ENCODE data around the gene PIK3R5.
"Not testable (repeated sequence)": the region's sequence is repeated elsewhere in the genome, so short reads cannot be mapped to it uniquely, and the experiment has no call there.

PIK3R5 gene

GRCh38 chr17:8997994-8998628 lies 32.6 kb upstream of the PIK3R5 start:
- H3K9me3 Mint-ChIP-seq, result no peaks in the 10 kb centered on the region
- peaks cover 12% of the 10 kb centered on the region for H3K4me1 Mint-ChIP-seq (ENCODE audit: low read depth)
- no peak overlapping the region for H3K27ac Mint-ChIP-seq
- H3K36me3 Mint-ChIP-seq (ENCODE audit: low read depth), result no peaks in the 10 kb centered on the region
- H3K4me3 Mint-ChIP-seq, result no peak overlapping the region
- peaks cover 41% of the 10 kb centered on the region for H3K27me3 Mint-ChIP-seq (ENCODE audit: low read depth)

GRCh38 chr17:8995711-8996110 lies 30.2 kb upstream of the PIK3R5 start:
- no peaks in the 10 kb centered on the region for H3K36me3 Mint-ChIP-seq (ENCODE audit: low read depth)
- no peaks in the 10 kb centered on the region for H3K9me3 Mint-ChIP-seq
- H3K4me3 Mint-ChIP-seq, result no peak overlapping the region
- peaks cover 20% of the 10 kb centered on the region for H3K27me3 Mint-ChIP-seq (ENCODE audit: low read depth)
- no peak overlapping the region for H3K27ac Mint-ChIP-seq
- peaks cover 12% of the 10 kb centered on the region for H3K4me1 Mint-ChIP-seq (ENCODE audit: low read depth)

- no peak overlapping the region for H3K27ac Mint-ChIP-seq
- no peak overlapping the region for H3K4me3 Mint-ChIP-seq
- H3K9me3 Mint-ChIP-seq, result no peaks in the 10 kb centered on the region
Measured at GRCh38 chr17:8994319-8994718, 28.8 kb upstream of the PIK3R5 start.

GRCh38 chr17:8991514-8992285 lies 26.2 kb upstream of the PIK3R5 start:
- no peaks in the 10 kb centered on the region for H3K36me3 Mint-ChIP-seq (ENCODE audit: low read depth)
- peaks cover 10% of the 10 kb centered on the region for H3K4me1 Mint-ChIP-seq (ENCODE audit: low read depth)
- H3K4me3 Mint-ChIP-seq, result no peak overlapping the region
- H3K27me3 Mint-ChIP-seq (ENCODE audit: low read depth), result no peaks in the 10 kb centered on the region
- H3K27ac Mint-ChIP-seq, result peak overlapping the region; percentile 52
- peaks cover 7% of the 10 kb centered on the region for H3K9me3 Mint-ChIP-seq

More at GRCh38 chr17:8994319-8994718, 28.8 kb upstream of the PIK3R5 start:
- Mint-ChIP-seq H3K4me1 (ENCODE audit: low read depth) (peaks cover 12% of the 10 kb centered on the region), H3K36me3 (ENCODE audit: low read depth) (no peaks in the 10 kb centered on the region), H3K27me3 (ENCODE audit: low read depth) (peaks cover 10% of the 10 kb centered on the region)

GRCh38 chr17:8988263-8988935 lies 22.9 kb upstream of the PIK3R5 start:
- H3K27ac Mint-ChIP-seq; H3K27me3 Mint-ChIP-seq (ENCODE audit: low read depth); H3K4me3 Mint-ChIP-seq; H3K36me3 Mint-ChIP-seq (ENCODE audit: low read depth): not testable (repeated sequence)
- H3K4me1 Mint-ChIP-seq (ENCODE audit: low read depth), result peaks cover 14% of the 10 kb centered on the region
- peaks cover 22% of the 10 kb centered on the region for H3K9me3 Mint-ChIP-seq

GRCh38 chr17:8986295-8986694 lies 20.8 kb upstream of the PIK3R5 start:
- no peaks in the 10 kb centered on the region for H3K27me3 Mint-ChIP-seq (ENCODE audit: low read depth)
- no peak overlapping the region for H3K4me3 Mint-ChIP-seq
- peaks cover 11% of the 10 kb centered on the region for H3K4me1 Mint-ChIP-seq (ENCODE audit: low read depth)
- H3K9me3 Mint-ChIP-seq, result peaks cover 22% of the 10 kb centered on the region
- no peaks in the 10 kb centered on the region for H3K36me3 Mint-ChIP-seq (ENCODE audit: low read depth)
- no peak overlapping the region for H3K27ac Mint-ChIP-seq

GRCh38 chr17:8985054-8985701 lies 19.7 kb upstream of the PIK3R5 start:
- H3K27ac Mint-ChIP-seq, result no peak overlapping the region
- no peak overlapping the region for H3K4me3 Mint-ChIP-seq
- no peaks in the 10 kb centered on the region for H3K27me3 Mint-ChIP-seq (ENCODE audit: low read depth)
- no peaks in the 10 kb centered on the region for H3K36me3 Mint-ChIP-seq (ENCODE audit: low read depth)
- peaks cover 22% of the 10 kb centered on the region for H3K9me3 Mint-ChIP-seq
- peaks cover 10% of the 10 kb centered on the region for H3K4me1 Mint-ChIP-seq (ENCODE audit: low read depth)

GRCh38 chr17:8984225-8984624 lies 18.7 kb upstream of the PIK3R5 start:
- Mint-ChIP-seq H3K9me3 (peaks cover 22% of the 10 kb centered on the region), H3K4me1 (ENCODE audit: low read depth) (peaks cover 15% of the 10 kb centered on the region)
- H3K36me3 Mint-ChIP-seq (ENCODE audit: low read depth); H3K27ac Mint-ChIP-seq; H3K4me3 Mint-ChIP-seq; H3K27me3 Mint-ChIP-seq (ENCODE audit: low read depth): not testable (repeated sequence)

- no peaks in the 10 kb centered on the region for H3K36me3 Mint-ChIP-seq (ENCODE audit: low read depth)
- no peak overlapping the region for H3K27ac Mint-ChIP-seq
- H3K4me1 Mint-ChIP-seq (ENCODE audit: low read depth), result peaks cover 16% of the 10 kb centered on the region
- peaks cover 7% of the 10 kb centered on the region for H3K27me3 Mint-ChIP-seq (ENCODE audit: low read depth)
- H3K4me3 Mint-ChIP-seq, result no peak overlapping the region
- H3K9me3 Mint-ChIP-seq, result peaks cover 14% of the 10 kb centered on the region
Measured at GRCh38 chr17:8981443-8981842, 15.9 kb upstream of the PIK3R5 start.

GRCh38 chr17:8979715-8980114 lies 14.2 kb upstream of the PIK3R5 start:
- Mint-ChIP-seq H3K4me1 (ENCODE audit: low read depth) (peaks cover 8% of the 10 kb centered on the region), H3K4me3 (no peak overlapping the region), H3K9me3 (no peaks in the 10 kb centered on the region), H3K27ac (no peak overlapping the region), H3K27me3 (ENCODE audit: low read depth) (peaks cover 7% of the 10 kb centered on the region), H3K36me3 (ENCODE audit: low read depth) (no peaks in the 10 kb centered on the region)

GRCh38 chr17:8976638-8977037 lies 11.1 kb upstream of the PIK3R5 start:
- Mint-ChIP-seq H3K4me1 (ENCODE audit: low read depth) (peaks cover 6% of the 10 kb centered on the region), H3K27me3 (ENCODE audit: low read depth) (peaks cover 7% of the 10 kb centered on the region), H3K4me3 (no peak overlapping the region), H3K27ac (no peak overlapping the region), H3K9me3 (peaks cover 6% of the 10 kb centered on the region), H3K36me3 (ENCODE audit: low read depth) (peaks cover 1% of the 10 kb centered on the region)

GRCh38 chr17:8975091-8975725 lies 9.7 kb upstream of the PIK3R5 start:
- H3K36me3 Mint-ChIP-seq (ENCODE audit: low read depth), result peaks cover 1% of the 10 kb centered on the region
- H3K4me3 Mint-ChIP-seq, result no peak overlapping the region
- H3K9me3 Mint-ChIP-seq, result peaks cover 12% of the 10 kb centered on the region
- H3K27ac Mint-ChIP-seq, result no peak overlapping the region
- H3K27me3 Mint-ChIP-seq (ENCODE audit: low read depth), result peaks cover 7% of the 10 kb centered on the region
- peaks cover 6% of the 10 kb centered on the region for H3K4me1 Mint-ChIP-seq (ENCODE audit: low read depth)

- H3K4me3 Mint-ChIP-seq, result no peak overlapping the region
- H3K4me1 Mint-ChIP-seq (ENCODE audit: low read depth), result peaks cover 15% of the 10 kb centered on the region
Measured at GRCh38 chr17:8969901-8970300, 4.4 kb upstream of the PIK3R5 start.

GRCh38 chr17:8968503-8968902 lies 3.0 kb upstream of the PIK3R5 start:
- Mint-ChIP-seq H3K9me3 (peaks cover 21% of the 10 kb centered on the region), H3K4me3 (peak overlapping the region; percentile 41), H3K4me1 (ENCODE audit: low read depth) (peaks cover 24% of the 10 kb centered on the region), H3K27ac (peak overlapping the region; percentile 50), H3K27me3 (ENCODE audit: low read depth) (no peaks in the 10 kb centered on the region), H3K36me3 (ENCODE audit: low read depth) (peaks cover 20% of the 10 kb centered on the region)

More at GRCh38 chr17:8969901-8970300, 4.4 kb upstream of the PIK3R5 start:
- H3K27ac Mint-ChIP-seq, result no peak overlapping the region
- H3K36me3 Mint-ChIP-seq (ENCODE audit: low read depth), result peaks cover 13% of the 10 kb centered on the region
- H3K27me3 Mint-ChIP-seq (ENCODE audit: low read depth), result no peaks in the 10 kb centered on the region
- H3K9me3 Mint-ChIP-seq, result peaks cover 21% of the 10 kb centered on the region
